Ovary (tissue), 10 donors: Measurements from ENCODE around the gene MEI1. TPM values are rescaled to one million over a fixed set of nuclear protein-coding genes. Genes with fewer than 3 reads are reported as not detected.

Experiments
- DNase-seq, 5 donors: peaks; one replicate each; pipeline ENCODE4 v3.0.0-alpha.2; 2019 to 2020
- H3K27ac ChIP-seq, 2 donors: fragments of 200-600 bp; one replicate each; pipeline versions ENCODE4 v1.5.1 to v1.8.0; 2019 to 2022
- H3K27me3 ChIP-seq: fragments of 200-600 bp; one replicate; pipeline ENCODE4 v1.8.0; 2022
- H3K36me3 ChIP-seq: fragments of 200-600 bp; sonication (generic); one replicate; pipeline ENCODE4 v1.5.1; 2019
- H3K4me1 ChIP-seq: one replicate; pipeline ENCODE4 v1.8.1; 2013; ENCODE audit warnings: mild to moderate bottlenecking, moderate library complexity; ENCODE audit not compliant: insufficient read depth
- H3K4me3 ChIP-seq: fragments of 200-600 bp; sonication (generic); one replicate; pipeline ENCODE4 v1.5.1; 2017
- H3K9me3 ChIP-seq, 2 donors: fragments of 200-600 bp in 1 of 2; sonication (generic) in 1 of 2; one replicate each; pipeline versions ENCODE4 v1.5.1 to v1.8.1; 2013 to 2019; ENCODE audit warnings: mild to moderate bottlenecking in 1 of 2, moderate library complexity in 1 of 2
- CTCF ChIP-seq, 3 donors: fragments of 450-650 bp in 2 of 3; fragments of 200-600 bp in 1 of 3; IDR thresholded peaks; one replicate each; pipeline versions ENCODE4 v1.5.1 to v1.8.0; 2016 to 2022; ENCODE audit warnings: antibody characterized with exemption in 3 of 3, mild to moderate bottlenecking in 1 of 3
- EP300 ChIP-seq: sonication (generic); formaldehyde crosslinking; IDR thresholded peaks from one replicate; pipeline ENCODE4 v1.6.1; 2017; ENCODE audit warnings: antibody characterized with exemption
- POLR2A ChIP-seq: fragments of 450-650 bp; IDR thresholded peaks from one replicate; pipeline ENCODE4 v1.6.1; 2017; ENCODE audit warnings: antibody characterized with exemption, mild to moderate bottlenecking, moderate library complexity
- WGBS, 3 donors: extraction: QIAGEN DNeasy Blood & Tissue Kit in 1 of 3; methylation state at CpG; one replicate each; pipeline versions ENCODE4 v1.1.5 to v1.1.7; 2013 to 2017; 5-methylcytosine and 5-hydroxymethylcytosine counted together
- intact Hi-C, 4 donors: fragments of 100-400 bp; cut with DNase I; formaldehyde crosslinking; loops; one replicate each; pipeline versions ENCODE4 v1.11.0 to v1.15.1; 2022 to 2023
- long read RNA-seq, 3 donors: library from polyadenylated mRNA in 2 of 3; unstranded in 2 of 3; transcript quantifications; one replicate each; pipeline ENCODE4 v2.0.0 and lab custom pipeline, GENCODE V29; 2021 to 2026
- polyA plus RNA-seq, 2 donors: library from polyadenylated mRNA; stranded (reverse); fragments of 200-250 nt in 1 of 2; fragments of 350-450 nt in 1 of 2; fragmentation: Illumina TruSeq in 1 of 2; extraction: RNeasy Lipid Tissue Mini Kit (QIAGEN cat#74804) in 1 of 2; gene quantifications; one replicate each; pipeline ENCODE4 v1.2.3, GENCODE V29; 2013 to 2014
- total RNA-seq, 7 donors: library from RNA; depleted of rRNA in 2 of 7; stranded (reverse); fragments of >200 nt in 2 of 7; fragmentation: NEBNext Ultra II Directional in 3 of 7; extraction: Animal tissue kit (Norgen Biotek cat#: 25700) in 3 of 7; gene quantifications; one replicate each; pipeline versions ENCODE4 v1.1.0 to v1.2.4, GENCODE V29; 2016 to 2023
- donor health status: DM: no; HTN: no; CAD: no; lungs with moderate emphysema.
- donor health status: DM: no; HTN: no; CAD: no.
- donor health status: Bipolar disorder and iron deficiency.
- donor health status: DM: yes; HTN: yes; CAD: no.
- donor health status: DM: no; HTN: no; CAD: no.
- donor health status: DM: yes; HTN: yes; CAD: no.

Gene MEI1
- 1 to 10 TPM in 4 of 7 donors, under 1 TPM in 3; 0.25 to 2.1 (median 1.0) TPM for total RNA-seq
- polyA plus RNA-seq = 1 to 10 TPM; 1.1 to 2.6 TPM
- long read RNA-seq, donor 1 = 0 reads
- long read RNA-seq, donor 2 = 0 reads
- long read RNA-seq, donor 3, partial matches to known transcripts = 0 of 1 reads
- long read RNA-seq, donor 3, other reads (novel, unspliced or antisense) = 0 of 1 reads

GRCh38 chr22:41699264-41700107 lies at the start of gene MEI1:
Gene MEI1, plus strand, starts transcription at chr22:41699503. Its CDS starts 36 bp downstream, at chr22:41699539.
- Histone ChIP-seq H3K36me3 (no peaks in the 10 kb centered on the region), H3K9me3 (no peaks in the 10 kb centered on the region), H3K27ac (no peak within 1 kb of the TSS), H3K4me1 (peaks cover 7% of the 10 kb centered on the region), H3K27me3 (no peaks in the 10 kb centered on the region), H3K4me3 (no peak within 1 kb of the TSS)
- intact Hi-C loops = loop anchor here in 2 of 4 donors (5.0 kb wide), 1 partner anchor 243 kb away; no protein-coding TSS in a partner anchor
- TF ChIP-seq EP300 = no peak
- TF ChIP-seq CTCF (IDR thresholded peaks at IDR 0.05) = no peak
- TF ChIP-seq POLR2A = no peak
- DNase-seq = peak; percentile 82 to 89 (median 86)
- 37 to 43% (median 38%) methylated on average over 60 to 69 of the region's 69 CpGs for WGBS, 3 donors

- no peaks in the 10 kb centered on the region for H3K36me3 ChIP-seq
- WGBS, 3 donors = 91 to 100% (median 97%) methylated on average over 1 of the region's 1 CpG
- no peaks in the 10 kb centered on the region for H3K27me3 ChIP-seq
- DNase-seq = no peak
- H3K27ac ChIP-seq = no peak overlapping the region
- H3K9me3 ChIP-seq = no peaks in the 10 kb centered on the region
- H3K4me1 ChIP-seq = no peaks in the 10 kb centered on the region
- intact Hi-C loops = no loop called here
- TF ChIP-seq POLR2A (no peak), EP300 (no peak), CTCF (IDR thresholded peaks at IDR 0.05) (no peak)
- no peak overlapping the region for H3K4me3 ChIP-seq
Measured at GRCh38 chr22:41650229-41650628, 49.1 kb upstream of the MEI1 start.

GRCh38 chr22:41650821-41651220 lies 48.5 kb upstream of the MEI1 start:
- Histone ChIP-seq H3K27me3 (no peaks in the 10 kb centered on the region), H3K4me1 (no peaks in the 10 kb centered on the region), H3K4me3 (no peak overlapping the region), H3K27ac (no peak overlapping the region), H3K9me3 (no peaks in the 10 kb centered on the region), H3K36me3 (no peaks in the 10 kb centered on the region)
- no peak for TF ChIP-seq EP300
- TF ChIP-seq CTCF (IDR thresholded peaks at IDR 0.05) = no peak
- TF ChIP-seq POLR2A = no peak
- WGBS, 3 donors = 91 to 94% (median 93%) methylated on average over 11 of the region's 11 CpGs
- intact Hi-C loops = no loop called here
- DNase-seq = no peak

GRCh38 chr22:41654322-41654721 lies 45.0 kb upstream of the MEI1 start:
- Histone ChIP-seq H3K27ac (no peak overlapping the region), H3K36me3 (no peaks in the 10 kb centered on the region), H3K4me3 (no peak overlapping the region), H3K9me3 (no peaks in the 10 kb centered on the region), H3K27me3 (no peaks in the 10 kb centered on the region), H3K4me1 (no peaks in the 10 kb centered on the region)
- TF ChIP-seq EP300 (no peak), POLR2A (no peak), CTCF (IDR thresholded peaks at IDR 0.05) (no peak)
- WGBS, 3 donors = 88 to 94% (median 90%) methylated on average over 3 of the region's 3 CpGs
- intact Hi-C loops = no loop called here
- no peak for DNase-seq
